Measurements from ENCODE around the gene SPATA6.
"Not testable (repeated sequence)": the region's sequence is repeated elsewhere in the genome, so short reads cannot be mapped to it uniquely, and the experiment has no call there.

SPATA6 gene

DNA sequence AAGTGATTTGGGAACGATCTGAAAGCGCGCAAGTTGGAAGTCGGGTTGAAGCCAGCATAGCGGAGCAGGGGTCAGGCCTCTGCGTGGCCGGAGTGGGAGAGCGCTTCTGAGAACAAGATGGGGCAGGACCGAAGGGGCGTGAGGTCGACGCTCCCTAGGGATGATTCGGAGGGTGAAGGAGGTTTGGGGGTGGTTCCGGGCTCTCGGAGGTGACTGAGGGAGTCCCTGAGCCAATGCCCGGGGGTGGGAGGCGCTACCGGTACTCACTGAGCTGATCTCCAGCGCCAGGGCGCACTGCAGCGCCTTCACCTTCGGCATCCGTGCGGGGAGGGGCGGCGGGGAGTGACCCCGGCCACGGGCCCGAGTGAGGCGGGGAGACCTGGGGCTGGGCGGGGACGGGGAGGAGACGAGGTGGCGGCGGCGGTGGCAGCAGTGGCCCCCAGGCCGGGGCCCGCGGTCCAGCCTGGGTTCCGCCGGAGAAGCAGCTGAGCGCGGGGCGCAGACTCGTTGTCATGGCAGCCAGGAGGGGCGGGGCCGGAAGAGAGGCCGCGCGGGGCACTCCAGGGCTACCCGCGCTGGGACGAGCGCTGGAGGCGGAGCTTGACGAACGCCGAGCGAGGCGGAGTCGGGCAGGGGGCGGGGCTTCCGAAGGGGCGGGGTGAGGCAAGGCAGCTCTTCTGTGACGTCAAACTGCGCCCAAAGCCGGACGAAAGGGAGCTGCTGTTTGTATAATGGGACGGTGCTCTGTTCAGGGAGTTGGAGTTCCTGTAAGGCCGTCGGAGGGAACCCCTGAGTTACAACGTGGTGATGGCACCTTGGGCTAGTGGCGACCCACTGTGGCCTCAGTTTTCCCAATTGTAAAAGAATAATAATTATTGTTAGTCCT lies at the start of gene SPATA6:
TSS of gene SPATA6 (minus strand) at position 514 of the 886 bp plus-strand sequence. CDS start at position 318, 196 bp downstream.
- DNase-seq = peak; percentile 92

DNA sequence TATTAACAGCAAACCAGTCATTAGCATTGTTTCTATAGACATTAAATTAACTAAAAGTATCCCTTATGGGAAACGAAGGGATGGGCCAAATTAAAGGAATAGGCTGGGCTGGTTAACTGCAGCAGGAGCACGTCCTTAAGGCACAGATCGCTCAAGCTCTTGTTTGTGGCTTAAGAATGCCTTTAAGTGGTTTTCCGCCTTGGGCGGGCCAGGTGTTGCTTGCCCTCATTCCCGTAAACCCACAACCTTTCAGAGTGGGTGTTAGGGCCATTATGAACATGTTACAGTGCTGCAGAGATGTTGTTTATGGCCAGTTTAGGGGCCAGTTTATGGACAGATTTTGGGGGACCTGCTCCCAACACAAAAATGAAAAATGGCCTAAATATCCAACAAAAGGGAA lies 47.9 kb upstream of the SPATA6 start:
- not testable (repeated sequence) for DNase-seq

DNA sequence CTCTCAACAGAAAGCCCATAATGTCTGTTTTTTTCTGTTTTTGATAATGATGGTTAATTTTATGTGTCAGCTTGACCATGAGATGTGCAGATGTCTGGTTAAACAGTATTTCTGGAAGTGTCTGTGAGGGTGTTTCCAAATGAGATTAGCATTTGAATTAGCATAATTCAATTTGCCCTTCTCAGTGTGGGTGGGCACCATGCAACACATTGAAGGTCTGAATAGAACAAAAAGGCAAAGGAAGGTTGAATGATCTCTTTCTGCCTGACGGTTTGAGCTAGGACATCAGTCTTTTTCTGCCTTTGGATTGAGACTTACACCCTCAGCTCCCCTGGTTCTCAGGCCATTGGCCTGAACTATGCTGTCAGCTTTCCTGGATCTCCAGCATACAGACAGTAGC lies 34.9 kb upstream of the SPATA6 start:
- DNase-seq = no peak

GRCh38 chr1:48500541-48501450 lies 28.8 kb upstream of the SPATA6 start:
- no peak for DNase-seq

DNA sequence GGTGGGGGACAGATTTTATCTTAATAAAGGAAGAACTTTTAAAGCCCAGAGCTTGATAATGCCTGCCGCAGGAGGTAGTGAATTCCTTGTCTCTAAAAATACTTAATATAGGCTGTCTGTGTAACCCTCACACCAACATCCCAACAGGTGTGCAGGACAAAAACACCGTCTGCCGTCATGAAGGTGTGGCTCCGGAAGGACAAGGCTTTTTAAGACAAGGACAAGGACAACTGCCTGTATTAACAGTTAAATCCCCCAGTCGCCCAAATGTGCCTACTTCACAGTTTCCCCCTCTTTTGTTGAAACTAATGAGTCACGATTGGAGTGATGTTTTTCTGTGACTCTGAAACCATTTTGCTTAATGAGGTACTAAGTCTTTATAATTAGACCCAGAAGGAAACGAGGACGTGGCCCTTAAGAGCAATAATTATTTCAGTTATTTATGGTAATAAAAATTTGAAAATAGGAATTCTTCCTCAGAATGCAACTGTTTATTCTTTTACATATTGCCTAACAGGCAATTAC lies 27.3 kb upstream of the SPATA6 start:
- DNase-seq = no peak

- DNase-seq = peak; percentile 75
Observed at GRCh38 chr1:48498096-48498791, 26.2 kb upstream of the SPATA6 start.

- DNase-seq = no peak
Observed at GRCh38 chr1:48495911-48496310, 23.9 kb upstream of the SPATA6 start.

- DNase-seq = no peak
Observed at GRCh38 chr1:48495166-48495565, 23.2 kb upstream of the SPATA6 start.

DNA sequence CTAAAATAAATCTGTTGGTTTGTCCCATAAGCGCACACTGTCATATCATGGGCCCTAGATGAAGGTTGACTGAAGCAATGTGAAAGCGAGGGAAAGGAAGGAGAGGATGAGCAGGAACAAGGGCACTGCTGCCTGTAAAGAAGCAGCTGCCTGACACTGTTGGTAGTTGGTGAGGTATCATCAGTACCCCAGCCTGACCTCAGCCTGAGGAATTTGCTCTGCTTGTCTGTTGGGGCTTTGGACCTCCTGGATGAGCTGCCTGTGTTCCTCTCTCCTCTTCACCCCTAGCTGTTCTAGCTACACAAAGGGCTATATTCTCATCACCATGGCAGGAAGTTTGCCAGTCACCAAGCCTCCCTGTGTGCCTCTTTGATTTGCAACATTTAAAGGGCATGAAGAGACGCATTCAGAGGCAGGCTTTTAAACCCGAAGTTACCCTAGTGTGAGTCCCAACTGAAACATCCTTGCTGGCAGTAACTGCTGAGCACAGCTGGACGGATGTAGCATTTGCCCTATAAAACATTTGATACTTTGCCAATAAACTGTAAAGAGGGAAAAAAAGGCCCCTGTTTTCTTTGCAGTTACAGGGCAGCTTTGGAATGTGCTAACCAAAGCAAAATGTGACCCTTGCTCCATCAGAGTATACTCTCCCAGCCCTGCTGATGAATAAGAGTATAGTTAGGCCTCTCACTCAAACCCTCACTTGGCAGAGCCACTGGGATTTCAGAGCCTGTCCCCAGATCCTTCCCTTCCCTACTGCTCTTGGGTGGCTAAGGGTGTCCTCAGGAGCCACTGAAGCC lies 22.2 kb upstream of the SPATA6 start:
- no peak for DNase-seq

DNA sequence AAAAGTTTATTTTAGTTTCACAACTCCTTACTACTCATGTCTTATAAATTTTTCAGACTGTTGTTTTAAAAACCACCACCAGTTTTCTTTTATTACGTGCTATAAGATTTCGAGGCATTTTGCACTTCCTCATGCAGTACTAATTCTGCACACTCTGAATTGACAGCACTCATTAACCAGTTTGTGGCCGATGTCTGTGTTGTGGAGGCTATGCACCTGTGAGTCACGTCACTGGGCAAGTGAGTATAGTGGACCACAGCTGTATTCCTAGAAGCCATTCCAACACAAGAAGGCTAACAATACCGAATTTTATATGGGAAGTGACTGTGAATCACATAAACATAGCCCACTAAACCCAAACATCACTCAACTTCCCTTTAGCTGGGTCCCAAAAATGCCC lies 21.0 kb upstream of the SPATA6 start:
- DNase-seq = no peak

DNA sequence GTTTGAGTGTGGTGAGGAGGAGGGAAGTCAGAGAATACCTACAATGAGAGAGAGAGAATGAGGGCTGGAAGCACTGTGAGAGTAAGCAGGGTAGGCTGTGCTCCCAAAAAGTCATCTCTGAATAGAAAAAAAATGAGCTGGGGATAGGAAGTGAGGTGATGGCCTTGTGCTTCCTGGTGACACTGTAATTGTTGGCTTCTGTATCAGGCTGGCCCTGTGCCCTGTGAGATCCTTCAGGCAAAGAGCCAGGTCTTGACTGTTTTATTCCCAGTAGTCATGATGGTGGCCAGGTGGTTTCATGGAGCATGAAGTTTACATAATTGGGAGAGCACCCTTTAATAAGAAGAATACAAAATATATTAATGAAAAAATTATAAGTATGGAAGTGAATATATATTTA lies 20.4 kb upstream of the SPATA6 start:
- peak; percentile 53 for DNase-seq

DNA sequence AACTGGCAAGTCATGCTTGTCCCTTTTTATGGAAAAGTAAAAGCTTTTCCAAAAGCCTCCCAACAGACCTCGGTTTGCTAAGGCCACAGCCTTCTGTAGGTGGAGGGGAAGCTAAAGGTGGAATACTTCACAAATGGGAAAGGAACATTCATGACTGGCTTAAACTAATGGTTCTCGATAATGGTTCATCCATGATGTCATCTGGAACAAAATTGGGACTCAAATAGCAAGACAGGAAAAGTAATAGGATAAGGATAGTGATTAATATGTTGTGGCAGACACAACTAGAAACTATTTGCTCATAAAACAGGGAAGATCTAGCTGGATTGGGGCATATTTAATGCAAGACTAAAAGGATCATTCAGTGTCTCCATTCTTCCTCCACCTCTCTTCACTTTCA lies 16.7 kb upstream of the SPATA6 start:
- DNase-seq = no peak

DNA sequence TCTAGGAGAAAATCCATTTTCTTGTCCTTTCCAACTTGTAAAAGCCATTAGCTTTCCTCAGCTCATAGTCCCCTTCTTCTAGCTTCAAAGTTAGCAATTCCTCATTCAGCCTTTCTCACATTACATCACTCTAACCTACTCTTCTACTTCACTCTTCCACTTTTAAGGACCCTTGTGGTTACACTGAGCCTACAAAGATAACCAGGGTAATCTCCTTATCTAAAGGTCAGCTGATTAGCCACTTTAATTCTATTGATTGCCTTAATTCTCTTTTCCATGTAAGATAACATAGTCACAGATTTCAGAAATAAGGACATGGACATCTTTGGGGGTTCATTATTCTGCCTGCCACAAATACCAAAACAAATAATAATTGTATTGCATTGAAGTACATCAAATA lies 8.5 kb upstream of the SPATA6 start:
- no peak for DNase-seq

- not testable (repeated sequence) for DNase-seq
Observed at GRCh38 chr1:48480023-48480422, 8.0 kb upstream of the SPATA6 start.

- no peak for DNase-seq
Observed at GRCh38 chr1:48472638-48473037, 634 bp upstream of the SPATA6 start.

DNA sequence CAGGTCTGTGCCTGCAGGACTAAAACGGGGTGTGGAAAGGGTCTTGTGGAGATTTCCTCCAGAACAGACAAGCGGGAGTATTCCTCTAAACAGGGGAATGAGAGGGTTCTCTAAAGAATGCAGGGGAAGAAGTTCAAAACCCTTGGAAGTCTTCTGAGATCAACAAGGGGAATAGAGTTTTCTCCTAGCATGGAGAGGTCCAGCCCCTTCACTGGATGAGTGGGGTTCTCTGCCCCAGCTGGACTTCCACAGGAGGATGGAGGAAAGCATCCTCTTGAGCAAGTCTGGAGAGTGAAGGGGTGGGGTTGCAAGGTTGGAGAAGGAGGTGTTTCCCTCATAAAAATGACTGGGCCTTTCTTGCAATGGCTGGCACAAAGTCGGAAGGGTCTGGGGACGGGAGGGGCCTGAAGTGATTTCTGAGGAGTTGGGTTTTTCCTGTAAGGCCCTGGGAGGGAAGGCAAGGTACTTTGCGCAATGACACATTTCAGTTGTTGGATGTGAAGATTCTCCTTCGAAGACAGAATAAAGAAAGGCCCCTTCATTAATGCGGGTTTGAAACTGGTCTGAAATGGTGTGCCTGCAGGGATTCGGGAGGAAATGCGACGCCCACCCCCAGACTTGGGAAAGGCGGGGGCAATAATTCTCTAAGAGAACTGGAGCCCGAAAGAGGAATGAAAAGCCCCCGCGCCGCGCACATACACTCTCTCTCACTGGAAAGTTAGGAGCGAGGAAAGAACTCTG lies 884 bp downstream of the SPATA6 start:
- DNase-seq = no peak

DNA sequence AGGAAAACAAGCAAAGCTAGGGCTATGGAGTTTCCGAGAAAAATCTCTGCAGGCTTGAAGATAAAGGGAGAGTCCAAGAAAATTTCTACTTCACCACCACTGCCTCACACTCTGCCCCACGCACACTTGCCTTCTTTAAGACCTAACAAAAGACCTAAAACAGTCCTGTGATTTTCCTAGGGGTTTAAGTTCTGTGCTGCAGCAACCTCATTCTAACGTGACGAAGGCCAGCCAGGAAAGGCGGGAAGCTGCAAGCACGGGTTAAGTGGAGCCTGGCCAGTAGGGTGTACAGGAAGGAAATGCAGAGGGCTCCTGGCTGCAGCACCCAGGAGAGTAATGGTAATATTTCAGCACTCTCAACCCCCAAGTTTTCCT lies 1.5 kb downstream of the SPATA6 start:
- DNase-seq = no peak

GRCh38 chr1:48469616-48470480 lies 2.2 kb downstream of the SPATA6 start:
- DNase-seq = no peak

- DNase-seq = no peak
Observed at GRCh38 chr1:48466594-48466993, 5.4 kb downstream of the SPATA6 start.

DNA sequence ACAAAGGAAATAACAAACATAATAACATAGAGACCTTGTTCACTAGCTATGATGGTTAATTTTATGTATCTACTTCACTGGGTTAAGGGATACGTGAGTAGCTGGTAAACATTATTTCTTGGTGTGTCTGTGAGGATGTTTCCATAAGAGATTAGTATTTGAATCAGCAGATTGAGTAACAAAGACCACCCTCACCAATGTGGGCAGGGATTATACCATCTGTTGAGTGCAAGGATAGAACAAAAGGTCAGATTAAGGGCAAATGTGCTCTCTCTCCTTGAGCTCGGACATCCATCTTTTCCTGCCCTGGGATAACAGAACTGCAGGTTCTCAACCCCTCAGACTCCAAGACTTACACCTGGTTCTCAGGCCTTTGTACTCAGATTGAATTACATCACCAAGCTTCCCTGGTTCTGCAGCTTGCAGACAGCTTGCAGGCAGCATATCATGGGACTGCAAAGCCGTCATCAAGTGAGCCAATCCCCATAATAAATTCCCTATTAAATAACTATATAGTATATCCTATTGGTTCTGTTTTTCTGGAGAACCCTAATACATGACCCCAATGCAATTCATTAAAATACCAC lies 9.2 kb downstream of the SPATA6 start:
- DNase-seq = peak; percentile 78

All from NCI-H2171 treated with DMSO at 0.1 percent for 48 hours (cell line).